Mammary epithelial cell (primary cell): ENCODE results near the gene MDFIC.

Experiments
- CTCF ChIP-seq, 2 donors: IDR thresholded peaks in 1 of 2; conservative IDR thresholded peaks in 1 of 2; 2 replicates each; pipeline ENCODE4 v1.5.1; 2011 to 2012; ENCODE audit warnings: inconsistent platforms in 2 of 2, low read length in 2 of 2, mild to moderate bottlenecking in 2 of 2, control low read depth in 1 of 2, low read depth in 1 of 2; ENCODE audit not compliant: insufficient read depth in 1 of 2; ENCODE audit errors: extremely low read depth in 1 of 2
- EZH2 ChIP-seq: IDR thresholded peaks from 2 replicates; pipeline ENCODE4 v1.6.1; 2012; ENCODE audit warnings: low read length, inconsistent platforms, borderline replicate concordance

DNA sequence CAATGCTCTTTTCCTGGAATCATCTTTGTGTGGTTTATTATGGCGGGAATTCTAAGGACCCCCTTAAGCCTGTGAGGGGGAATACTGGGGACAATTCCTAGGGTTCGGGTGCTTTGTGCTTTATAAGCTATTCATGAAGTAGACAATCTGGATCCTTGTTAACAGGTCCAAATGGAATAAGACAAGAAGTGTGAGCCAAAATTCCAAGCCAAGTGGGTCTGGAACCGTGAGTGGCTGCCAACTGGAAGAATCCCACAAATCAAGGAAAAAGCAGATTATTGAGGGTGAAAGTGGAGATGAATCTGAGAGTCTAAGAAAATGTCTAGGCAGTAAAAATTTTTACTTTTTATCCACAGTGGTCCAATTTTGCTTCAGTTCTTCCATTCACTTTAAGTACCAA lies 136.8 kb downstream of the MDFIC start:
- TF ChIP-seq CTCF (conservative IDR thresholded peaks at IDR 0.05 in 1 of 2, IDR thresholded peaks at IDR 0.05 in 1 of 2; ENCODE audit: extremely low read depth in 1 of 2, insufficient read depth in 1 of 2, low read depth in 1 of 2, low read length in 2 of 2) (no peak), EZH2 (no peak)
